Measurements from ENCODE around the gene SPOCK1.

The SPOCK1 gene

GRCh38 chr5:137176126-137176525 lies 323.0 kb downstream of the SPOCK1 start:
- Histone ChIP-seq H3K27me3 (ENCODE audit: control insufficient read depth in 5 of 5, insufficient read depth in 4 of 5, low read length in 5 of 5) (peaks cover 0 to 4% (median 0%) of the 10 kb centered on the region in 5 donors), H3K9me3 (ENCODE audit: control insufficient read depth in 5 of 5, low read length in 5 of 5) (no peaks in the 10 kb centered on the region), H3K36me3 (ENCODE audit: control insufficient read depth in 5 of 5, insufficient read depth in 5 of 5, low read length in 5 of 5) (no peaks in the 10 kb centered on the region), H3K9ac (ENCODE audit: low read length in 5 of 5) (no peak overlapping the region), H3K4me3 (ENCODE audit: low read depth in 1 of 5, low read length in 5 of 5) (no peak overlapping the region), H3K4me1 (ENCODE audit: control insufficient read depth in 5 of 5, insufficient read depth in 5 of 5, low read length in 5 of 5) (no peaks in the 10 kb centered on the region), H3K27ac (ENCODE audit: low read depth, low read length) (no peak overlapping the region)

- Histone ChIP-seq H3K27me3 (ENCODE audit: control insufficient read depth in 5 of 5, insufficient read depth in 4 of 5, low read length in 5 of 5) (peaks cover 0 to 4% (median 0%) of the 10 kb centered on the region in 5 donors), H3K27ac (ENCODE audit: low read depth, low read length) (no peak overlapping the region), H3K9ac (ENCODE audit: low read length in 5 of 5) (no peak overlapping the region), H3K4me3 (ENCODE audit: low read depth in 1 of 5, low read length in 5 of 5) (no peak overlapping the region), H3K36me3 (ENCODE audit: control insufficient read depth in 5 of 5, insufficient read depth in 5 of 5, low read length in 5 of 5) (no peaks in the 10 kb centered on the region), H3K9me3 (ENCODE audit: control insufficient read depth in 5 of 5, low read length in 5 of 5) (no peaks in the 10 kb centered on the region), H3K4me1 (ENCODE audit: control insufficient read depth in 5 of 5, insufficient read depth in 5 of 5, low read length in 5 of 5) (peaks cover 0 to 5% (median 0%) of the 10 kb centered on the region in 5 donors)
Measured at GRCh38 chr5:137174196-137174595, 324.9 kb downstream of the SPOCK1 start.

- Histone ChIP-seq H3K9ac (ENCODE audit: low read length in 5 of 5) (no peak overlapping the region), H3K4me1 (ENCODE audit: control insufficient read depth in 5 of 5, insufficient read depth in 5 of 5, low read length in 5 of 5) (peaks cover 0 to 5% (median 0%) of the 10 kb centered on the region in 5 donors), H3K4me3 (ENCODE audit: low read depth in 1 of 5, low read length in 5 of 5) (no peak overlapping the region), H3K36me3 (ENCODE audit: control insufficient read depth in 5 of 5, insufficient read depth in 5 of 5, low read length in 5 of 5) (no peaks in the 10 kb centered on the region), H3K9me3 (ENCODE audit: control insufficient read depth in 5 of 5, low read length in 5 of 5) (no peaks in the 10 kb centered on the region), H3K27ac (ENCODE audit: low read depth, low read length) (no peak overlapping the region), H3K27me3 (ENCODE audit: control insufficient read depth in 5 of 5, insufficient read depth in 4 of 5, low read length in 5 of 5) (no peaks in the 10 kb centered on the region)
Measured at GRCh38 chr5:137172258-137172657, 326.9 kb downstream of the SPOCK1 start.

- H3K27ac ChIP-seq (ENCODE audit: low read depth, low read length) = no peak overlapping the region
- H3K36me3 ChIP-seq (ENCODE audit: control insufficient read depth in 5 of 5, insufficient read depth in 5 of 5, low read length in 5 of 5) = no peaks in the 10 kb centered on the region
- no peaks in the 10 kb centered on the region for H3K9me3 ChIP-seq (ENCODE audit: control insufficient read depth in 5 of 5, low read length in 5 of 5)
- no peak overlapping the region for H3K9ac ChIP-seq (ENCODE audit: low read length in 5 of 5)
- peaks cover 0 to 5% (median 0%) of the 10 kb centered on the region in 5 donors for H3K4me1 ChIP-seq (ENCODE audit: control insufficient read depth in 5 of 5, insufficient read depth in 5 of 5, low read length in 5 of 5)
- H3K4me3 ChIP-seq (ENCODE audit: low read depth in 1 of 5, low read length in 5 of 5) = no peak overlapping the region
- H3K27me3 ChIP-seq (ENCODE audit: control insufficient read depth in 5 of 5, insufficient read depth in 4 of 5, low read length in 5 of 5) = no peaks in the 10 kb centered on the region
Measured at GRCh38 chr5:137167187-137167586, 331.9 kb downstream of the SPOCK1 start.

- Histone ChIP-seq H3K27ac (ENCODE audit: low read depth, low read length) (no peak overlapping the region), H3K27me3 (ENCODE audit: control insufficient read depth in 5 of 5, insufficient read depth in 4 of 5, low read length in 5 of 5) (no peaks in the 10 kb centered on the region), H3K9me3 (ENCODE audit: control insufficient read depth in 5 of 5, low read length in 5 of 5) (no peaks in the 10 kb centered on the region), H3K9ac (ENCODE audit: low read length in 5 of 5) (no peak overlapping the region), H3K36me3 (ENCODE audit: control insufficient read depth in 5 of 5, insufficient read depth in 5 of 5, low read length in 5 of 5) (no peaks in the 10 kb centered on the region), H3K4me1 (ENCODE audit: control insufficient read depth in 5 of 5, insufficient read depth in 5 of 5, low read length in 5 of 5) (peaks cover 0 to 5% (median 0%) of the 10 kb centered on the region in 5 donors), H3K4me3 (ENCODE audit: low read depth in 1 of 5, low read length in 5 of 5) (no peak overlapping the region)
Measured at GRCh38 chr5:137164961-137165360, 334.2 kb downstream of the SPOCK1 start.

GRCh38 chr5:137164536-137164935 lies 334.6 kb downstream of the SPOCK1 start:
- Histone ChIP-seq H3K27ac (ENCODE audit: low read depth, low read length) (no peak overlapping the region), H3K9me3 (ENCODE audit: control insufficient read depth in 5 of 5, low read length in 5 of 5) (no peaks in the 10 kb centered on the region), H3K9ac (ENCODE audit: low read length in 5 of 5) (no peak overlapping the region), H3K36me3 (ENCODE audit: control insufficient read depth in 5 of 5, insufficient read depth in 5 of 5, low read length in 5 of 5) (no peaks in the 10 kb centered on the region), H3K27me3 (ENCODE audit: control insufficient read depth in 5 of 5, insufficient read depth in 4 of 5, low read length in 5 of 5) (no peaks in the 10 kb centered on the region), H3K4me1 (ENCODE audit: control insufficient read depth in 5 of 5, insufficient read depth in 5 of 5, low read length in 5 of 5) (peaks cover 0 to 3% (median 0%) of the 10 kb centered on the region in 5 donors), H3K4me3 (ENCODE audit: low read depth in 1 of 5, low read length in 5 of 5) (no peak overlapping the region)

- H3K4me1 ChIP-seq (ENCODE audit: control insufficient read depth in 5 of 5, insufficient read depth in 5 of 5, low read length in 5 of 5) = peaks cover 0 to 7% (median 0%) of the 10 kb centered on the region in 5 donors
- H3K9me3 ChIP-seq (ENCODE audit: control insufficient read depth in 5 of 5, low read length in 5 of 5) = no peaks in the 10 kb centered on the region
- H3K27ac ChIP-seq (ENCODE audit: low read depth, low read length) = no peak overlapping the region
- H3K36me3 ChIP-seq (ENCODE audit: control insufficient read depth in 5 of 5, insufficient read depth in 5 of 5, low read length in 5 of 5) = no peaks in the 10 kb centered on the region
- no peak overlapping the region for H3K4me3 ChIP-seq (ENCODE audit: low read depth in 1 of 5, low read length in 5 of 5)
- no peaks in the 10 kb centered on the region for H3K27me3 ChIP-seq (ENCODE audit: control insufficient read depth in 5 of 5, insufficient read depth in 4 of 5, low read length in 5 of 5)
- H3K9ac ChIP-seq (ENCODE audit: low read length in 5 of 5) = no peak overlapping the region
Measured at GRCh38 chr5:137158691-137159090, 340.4 kb downstream of the SPOCK1 start.

- Histone ChIP-seq H3K9ac (ENCODE audit: low read length in 5 of 5) (no peak overlapping the region), H3K4me1 (ENCODE audit: control insufficient read depth in 5 of 5, insufficient read depth in 5 of 5, low read length in 5 of 5) (peaks cover 0 to 7% (median 0%) of the 10 kb centered on the region in 5 donors), H3K36me3 (ENCODE audit: control insufficient read depth in 5 of 5, insufficient read depth in 5 of 5, low read length in 5 of 5) (no peaks in the 10 kb centered on the region), H3K9me3 (ENCODE audit: control insufficient read depth in 5 of 5, low read length in 5 of 5) (no peaks in the 10 kb centered on the region), H3K27me3 (ENCODE audit: control insufficient read depth in 5 of 5, insufficient read depth in 4 of 5, low read length in 5 of 5) (no peaks in the 10 kb centered on the region), H3K27ac (ENCODE audit: low read depth, low read length) (no peak overlapping the region), H3K4me3 (ENCODE audit: low read depth in 1 of 5, low read length in 5 of 5) (no peak overlapping the region)
Measured at GRCh38 chr5:137156180-137156579, 342.9 kb downstream of the SPOCK1 start.

- H3K4me3 ChIP-seq (ENCODE audit: low read depth in 1 of 5, low read length in 5 of 5) = no peak overlapping the region
- H3K9ac ChIP-seq (ENCODE audit: low read length in 5 of 5) = no peak overlapping the region
- H3K27ac ChIP-seq (ENCODE audit: low read depth, low read length) = no peak overlapping the region
- peaks cover 0 to 7% (median 0%) of the 10 kb centered on the region in 5 donors for H3K4me1 ChIP-seq (ENCODE audit: control insufficient read depth in 5 of 5, insufficient read depth in 5 of 5, low read length in 5 of 5)
- H3K27me3 ChIP-seq (ENCODE audit: control insufficient read depth in 5 of 5, insufficient read depth in 4 of 5, low read length in 5 of 5) = no peaks in the 10 kb centered on the region
- no peaks in the 10 kb centered on the region for H3K36me3 ChIP-seq (ENCODE audit: control insufficient read depth in 5 of 5, insufficient read depth in 5 of 5, low read length in 5 of 5)
- no peaks in the 10 kb centered on the region for H3K9me3 ChIP-seq (ENCODE audit: control insufficient read depth in 5 of 5, low read length in 5 of 5)
Measured at GRCh38 chr5:137155261-137156000, 343.7 kb downstream of the SPOCK1 start.

- Histone ChIP-seq H3K4me1 (ENCODE audit: control insufficient read depth in 5 of 5, insufficient read depth in 5 of 5, low read length in 5 of 5) (peaks cover 0 to 7% (median 0%) of the 10 kb centered on the region in 5 donors), H3K36me3 (ENCODE audit: control insufficient read depth in 5 of 5, insufficient read depth in 5 of 5, low read length in 5 of 5) (no peaks in the 10 kb centered on the region), H3K27ac (ENCODE audit: low read depth, low read length) (no peak overlapping the region), H3K4me3 (ENCODE audit: low read depth in 1 of 5, low read length in 5 of 5) (no peak overlapping the region), H3K27me3 (ENCODE audit: control insufficient read depth in 5 of 5, insufficient read depth in 4 of 5, low read length in 5 of 5) (no peaks in the 10 kb centered on the region), H3K9ac (ENCODE audit: low read length in 5 of 5) (no peak overlapping the region), H3K9me3 (ENCODE audit: control insufficient read depth in 5 of 5, low read length in 5 of 5) (no peaks in the 10 kb centered on the region)
Measured at GRCh38 chr5:137152616-137153015, 346.5 kb downstream of the SPOCK1 start.
